Measurements from ENCODE around the gene SPA17. TPM values are rescaled to one million over a fixed set of nuclear protein-coding genes. Genes with fewer than 3 reads are reported as not detected.

The SPA17 gene
- total and polyA plus RNA-seq, 2 of the 8 experiments (the other 6 are each of a cell fraction or from before 2014, with no cell fraction given): 3.7 to 5.2 TPM

- TF ChIP-seq BRCA1 (IDR thresholded peaks at IDR 0.05; ENCODE audit: low read depth, low read length) (no peak), TBP (IDR thresholded peaks at IDR 0.05; ENCODE audit: low read depth, low read length) (no peak), BACH1 (IDR thresholded peaks at IDR 0.05; ENCODE audit: low read length) (no peak), RXRA (IDR thresholded peaks at IDR 0.05; ENCODE audit: insufficient read depth, low read depth, low read length) (no peak), BCL11A (IDR thresholded peaks at IDR 0.05; ENCODE audit: low read depth in 2 of 2, low read length in 2 of 2) (no peak)
Measured at GRCh38 chr11:124717421-124717785, 43.7 kb downstream of the SPA17 start (continued).

All from H1 (cell line).